Right lobe of liver (tissue), 4 donors: ENCODE data around the gene TOGARAM2.

Experiments used
- CTCF ChIP-seq, 4 donors: fragments of 200-600 bp in 3 of 4; fragments of 450-650 bp in 1 of 4; IDR thresholded peaks; one replicate each; pipeline versions ENCODE4 v1.5.1 to v1.8.0; 2016 to 2022; ENCODE audit warnings: antibody characterized with exemption in 4 of 4, mild to moderate bottlenecking in 2 of 4
- POLR2A ChIP-seq: fragments of 450-650 bp; IDR thresholded peaks from one replicate; pipeline ENCODE4 v1.6.1; 2017; ENCODE audit warnings: antibody characterized with exemption, mild to moderate bottlenecking
- donor health status: DM: no; HTN: no; CAD: no.
- donor health status: DM: no; HTN: no; CAD: no.
- donor health status: DM: no; HTN: yes; CAD: no.

GRCh38 chr2:29071032-29071975 is 90.2 kb downstream of the TOGARAM2 start:
- TF ChIP-seq CTCF (IDR thresholded peaks at IDR 0.05) (no peak), POLR2A (no peak)
